ENCODE data around the gene SLC34A3.

GRCh38 chr9:137247135-137247915 is 16.6 kb downstream of the SLC34A3 start:
- TF ChIP-seq CTCF (IDR thresholded peaks at IDR 0.05; ENCODE audit: low read depth, low read length): no peak
- TF ChIP-seq EZH2phosphoT487 (IDR thresholded peaks at IDR 0.05; ENCODE audit: low read depth): no peak

Measured in OCI-LY3 (cell line).